ENCODE data around the gene PTPN6.

DNA sequence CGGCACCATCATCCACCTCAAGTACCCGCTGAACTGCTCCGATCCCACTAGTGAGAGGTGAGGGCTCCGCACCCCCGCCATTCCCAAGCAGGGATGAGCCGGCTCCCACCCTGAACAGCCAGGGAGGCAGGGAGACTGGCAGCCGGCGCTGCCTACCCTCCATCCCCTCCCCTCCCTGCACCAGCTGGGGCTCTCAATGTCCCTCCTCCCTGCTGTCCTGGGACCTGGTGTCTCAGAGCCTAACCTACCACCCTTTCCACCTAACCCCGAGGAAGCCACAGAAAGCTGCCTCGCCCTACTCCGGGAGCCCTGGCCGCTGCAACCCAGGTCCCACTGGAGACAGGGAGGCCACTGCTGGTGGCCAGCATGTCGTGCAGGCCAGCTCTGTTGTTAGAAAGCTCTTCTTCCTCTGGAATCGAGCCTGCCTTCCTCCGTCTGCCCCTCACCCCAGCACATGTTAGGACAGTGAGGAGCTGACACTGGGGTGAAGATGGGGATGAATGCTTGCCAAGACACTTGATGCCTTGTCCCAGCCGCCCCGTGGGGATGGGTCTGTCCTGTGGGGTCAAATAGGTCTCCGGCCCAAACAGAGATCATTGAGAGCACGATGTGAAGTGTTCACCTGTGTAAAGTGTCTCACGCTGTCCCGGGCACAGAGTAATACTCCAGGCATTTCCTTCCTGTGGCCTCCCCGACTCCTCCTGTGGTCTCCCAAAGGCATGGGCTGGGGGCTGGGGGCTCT is 1.1 kb downstream of the PTPN6 start:
- TF ChIP-seq, protein P1, sequence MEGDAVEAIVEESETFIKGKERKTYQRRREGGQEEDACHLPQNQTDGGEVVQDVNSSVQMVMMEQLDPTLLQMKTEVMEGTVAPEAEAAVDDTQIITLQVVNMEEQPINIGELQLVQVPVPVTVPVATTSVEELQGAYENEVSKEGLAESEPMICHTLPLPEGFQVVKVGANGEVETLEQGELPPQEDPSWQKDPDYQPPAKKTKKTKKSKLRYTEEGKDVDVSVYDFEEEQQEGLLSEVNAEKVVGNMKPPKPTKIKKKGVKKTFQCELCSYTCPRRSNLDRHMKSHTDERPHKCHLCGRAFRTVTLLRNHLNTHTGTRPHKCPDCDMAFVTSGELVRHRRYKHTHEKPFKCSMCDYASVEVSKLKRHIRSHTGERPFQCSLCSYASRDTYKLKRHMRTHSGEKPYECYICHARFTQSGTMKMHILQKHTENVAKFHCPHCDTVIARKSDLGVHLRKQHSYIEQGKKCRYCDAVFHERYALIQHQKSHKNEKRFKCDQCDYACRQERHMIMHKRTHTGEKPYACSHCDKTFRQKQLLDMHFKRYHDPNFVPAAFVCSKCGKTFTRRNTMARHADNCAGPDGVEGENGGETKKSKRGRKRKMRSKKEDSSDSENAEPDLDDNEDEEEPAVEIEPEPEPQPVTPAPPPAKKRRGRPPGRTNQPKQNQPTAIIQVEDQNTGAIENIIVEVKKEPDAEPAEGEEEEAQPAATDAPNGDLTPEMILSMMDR (IDR thresholded peaks at IDR 0.05): no peak
- TF ChIP-seq POLR2A (IDR thresholded peaks at IDR 0.05): no peak

Measured in tibial nerve (tissue), 3 donors.